ENCODE data around the gene ZDHHC5.

DNA sequence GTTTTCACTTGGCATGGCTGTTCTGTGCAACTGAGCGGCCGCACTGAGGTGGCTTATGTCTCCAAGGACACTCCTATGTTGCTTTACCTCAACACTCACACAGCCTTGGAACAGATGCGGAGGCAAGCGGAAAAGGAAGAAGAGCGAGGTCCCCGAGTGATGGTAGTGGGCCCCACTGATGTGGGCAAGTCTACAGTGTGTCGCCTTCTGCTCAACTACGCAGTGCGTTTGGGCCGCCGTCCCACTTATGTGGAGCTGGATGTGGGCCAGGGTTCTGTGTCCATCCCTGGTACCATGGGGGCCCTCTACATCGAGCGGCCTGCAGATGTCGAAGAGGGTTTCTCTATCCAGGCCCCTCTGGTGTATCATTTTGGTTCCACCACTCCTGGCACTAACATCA lies 8.2 kb upstream of the ZDHHC5 start:
- TF ChIP-seq SUZ12 (IDR thresholded peaks at IDR 0.05) = no peak
- no peak for TF ChIP-seq PKNOX1 (IDR thresholded peaks at IDR 0.05)
- TF ChIP-seq BHLHE40 (IDR thresholded peaks at IDR 0.05; ENCODE audit: borderline replicate concordance) = no peak
- TF ChIP-seq ZNF384 (IDR thresholded peaks at IDR 0.05) = no peak
- TF ChIP-seq ARNT (IDR thresholded peaks at IDR 0.05) = no peak
- TF ChIP-seq TARDBP (IDR thresholded peaks at IDR 0.05) = no peak
- TF ChIP-seq CTBP1 (IDR thresholded peaks at IDR 0.05; ENCODE audit: borderline replicate concordance) = no peak
- no peak for TF ChIP-seq FOXA1 (IDR thresholded peaks at IDR 0.05)
- no peak for TF ChIP-seq ELF4 (IDR thresholded peaks at IDR 0.05)
- TF ChIP-seq SP1 (IDR thresholded peaks at IDR 0.05) = no peak
- TF ChIP-seq FOXK2 (IDR thresholded peaks at IDR 0.05) = no peak
- TF ChIP-seq FOXM1 (IDR thresholded peaks at IDR 0.05; ENCODE audit: borderline replicate concordance) = no peak

All from HEK293T (cell line).